Nephron (organoid): Measurements from ENCODE around the gene TTC34.

Source experiments
- H3K27ac Mint-ChIP-seq, 3 experiments: 2 replicates each; pipeline ENCODE4 v1.8.0; 2020; ENCODE audit warnings: mixed read lengths in 3 of 3, mild to moderate bottlenecking in 2 of 3, moderate library complexity in 1 of 3
- H3K27me3 Mint-ChIP-seq: 2 replicates; pipeline ENCODE4 v1.8.0; 2021; ENCODE audit warnings: low read depth, mild to moderate bottlenecking, moderate library complexity, mixed read lengths
- H3K36me3 Mint-ChIP-seq: 2 replicates; pipeline ENCODE4 v1.8.0; 2020; ENCODE audit warnings: low read depth, mixed read lengths
- H3K4me1 Mint-ChIP-seq: 2 replicates; pipeline ENCODE4 v1.8.0; 2020; ENCODE audit warnings: mixed read lengths
- H3K4me3 Mint-ChIP-seq, 3 experiments: 2 replicates each; pipeline ENCODE4 v1.8.0; 2020; ENCODE audit warnings: mild to moderate bottlenecking in 3 of 3, mixed read lengths in 3 of 3, moderate library complexity in 2 of 3
- H3K9me3 Mint-ChIP-seq: 2 replicates; pipeline ENCODE4 v1.8.0; 2020; ENCODE audit warnings: mixed read lengths
- TF ChIP-seq, protein P1 (sequence below), 3 experiments: fragments of 200-600 bp; sonication (generic); IDR thresholded peaks; one replicate each; pipeline ENCODE4 v1.5.0; 2021; ENCODE audit warnings: antibody characterized with exemption in 3 of 3; ENCODE audit not compliant: unreplicated experiment in 3 of 3

TTC34 gene

DNA sequence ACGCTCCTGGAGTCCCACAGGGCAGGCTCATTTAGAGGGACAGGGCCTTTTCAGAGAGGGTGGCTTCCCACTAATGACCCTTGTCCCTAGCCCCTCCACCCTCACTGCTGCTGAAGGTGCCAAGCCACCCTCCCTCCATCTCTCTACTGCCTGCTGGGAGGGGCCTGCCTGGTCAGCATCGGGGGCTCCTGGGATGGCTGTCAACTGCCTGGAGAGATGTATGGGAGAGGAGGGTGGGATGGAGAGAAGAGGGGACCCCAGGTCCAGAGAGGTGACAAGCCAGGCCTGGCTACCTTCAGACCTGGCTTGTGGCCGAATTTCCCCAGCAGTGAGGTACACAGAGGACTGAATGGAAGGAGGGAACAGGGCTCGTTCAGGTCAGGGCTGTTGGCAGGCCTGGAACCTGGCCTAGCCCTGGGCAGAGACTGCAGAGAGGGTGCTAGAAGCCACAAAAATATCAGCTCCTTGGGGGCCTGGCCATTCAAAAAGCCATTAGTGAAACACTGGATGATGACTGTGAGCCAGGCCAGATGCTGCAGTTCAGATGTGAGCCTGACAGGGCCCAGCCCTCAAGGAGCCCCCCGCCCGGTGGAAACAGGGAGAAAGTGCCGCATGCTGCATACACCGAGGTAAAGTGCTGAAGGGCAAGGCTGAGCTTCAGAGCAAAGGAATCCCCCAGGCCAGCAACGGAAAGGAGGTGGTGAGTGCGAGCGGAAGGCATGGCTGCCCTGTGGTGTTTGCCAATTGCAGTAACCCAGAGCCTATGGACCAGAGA is 188.7 kb downstream of the TTC34 start:
- TF ChIP-seq, protein P1, sequence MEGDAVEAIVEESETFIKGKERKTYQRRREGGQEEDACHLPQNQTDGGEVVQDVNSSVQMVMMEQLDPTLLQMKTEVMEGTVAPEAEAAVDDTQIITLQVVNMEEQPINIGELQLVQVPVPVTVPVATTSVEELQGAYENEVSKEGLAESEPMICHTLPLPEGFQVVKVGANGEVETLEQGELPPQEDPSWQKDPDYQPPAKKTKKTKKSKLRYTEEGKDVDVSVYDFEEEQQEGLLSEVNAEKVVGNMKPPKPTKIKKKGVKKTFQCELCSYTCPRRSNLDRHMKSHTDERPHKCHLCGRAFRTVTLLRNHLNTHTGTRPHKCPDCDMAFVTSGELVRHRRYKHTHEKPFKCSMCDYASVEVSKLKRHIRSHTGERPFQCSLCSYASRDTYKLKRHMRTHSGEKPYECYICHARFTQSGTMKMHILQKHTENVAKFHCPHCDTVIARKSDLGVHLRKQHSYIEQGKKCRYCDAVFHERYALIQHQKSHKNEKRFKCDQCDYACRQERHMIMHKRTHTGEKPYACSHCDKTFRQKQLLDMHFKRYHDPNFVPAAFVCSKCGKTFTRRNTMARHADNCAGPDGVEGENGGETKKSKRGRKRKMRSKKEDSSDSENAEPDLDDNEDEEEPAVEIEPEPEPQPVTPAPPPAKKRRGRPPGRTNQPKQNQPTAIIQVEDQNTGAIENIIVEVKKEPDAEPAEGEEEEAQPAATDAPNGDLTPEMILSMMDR (IDR thresholded peaks at IDR 0.05; ENCODE audit: unreplicated experiment in 3 of 3) = no peak
- Mint-ChIP-seq H3K4me3 (no peak overlapping the region), H3K36me3 (no peaks in the 10 kb centered on the region), H3K4me1 (peaks cover 8% of the 10 kb centered on the region), H3K9me3 (peaks cover 27% of the 10 kb centered on the region), H3K27me3 (peaks cover 11% of the 10 kb centered on the region), H3K27ac (no peak overlapping the region)

DNA sequence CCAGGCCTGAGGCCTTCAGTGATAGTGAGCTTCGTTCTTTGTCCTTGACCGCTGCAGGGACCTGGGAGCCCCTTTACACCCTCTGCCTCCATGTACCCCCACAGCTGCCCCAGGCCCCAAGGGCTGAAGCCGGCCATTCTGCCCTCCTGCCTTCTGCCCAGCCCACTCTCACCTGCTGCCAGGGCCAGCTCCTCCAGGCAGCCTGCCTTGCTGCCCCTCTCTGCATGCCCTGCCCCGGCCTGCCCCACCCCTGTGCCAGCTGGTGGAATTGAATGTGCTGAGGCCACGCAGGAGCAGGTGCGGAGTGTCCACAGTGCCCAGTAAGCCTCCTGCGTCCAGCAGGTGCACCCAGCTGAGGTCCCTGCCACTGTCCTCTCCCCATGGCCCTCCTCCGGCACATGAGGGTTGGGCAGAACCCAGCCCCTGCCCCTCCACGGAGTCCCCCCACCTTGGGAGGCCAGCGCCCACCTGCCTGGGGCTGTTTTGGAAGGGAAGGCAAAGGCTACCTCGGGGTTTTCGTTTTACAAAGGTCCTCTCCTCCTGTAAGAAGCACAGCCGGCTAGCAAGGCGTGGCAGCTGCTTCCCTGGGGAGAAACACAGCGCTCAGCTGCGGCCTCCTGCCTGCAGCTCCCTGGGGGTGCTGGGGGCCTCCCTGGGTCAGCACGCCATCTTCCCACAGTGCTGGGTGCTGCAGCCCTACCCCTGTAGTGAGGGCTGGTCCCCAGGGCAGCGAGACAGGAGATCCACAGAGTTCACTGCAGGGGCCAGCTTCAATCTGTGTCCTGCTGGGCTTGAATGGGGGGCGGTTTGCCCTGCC is 189.7 kb downstream of the TTC34 start:
- Mint-ChIP-seq H3K4me1 (peaks cover 8% of the 10 kb centered on the region), H3K27me3 (peaks cover 11% of the 10 kb centered on the region), H3K36me3 (no peaks in the 10 kb centered on the region), H3K27ac (no peak overlapping the region), H3K9me3 (peaks cover 27% of the 10 kb centered on the region), H3K4me3 (no peak overlapping the region)
- TF ChIP-seq, protein P1 (IDR thresholded peaks at IDR 0.05; ENCODE audit: unreplicated experiment in 3 of 3) = no peak

DNA sequence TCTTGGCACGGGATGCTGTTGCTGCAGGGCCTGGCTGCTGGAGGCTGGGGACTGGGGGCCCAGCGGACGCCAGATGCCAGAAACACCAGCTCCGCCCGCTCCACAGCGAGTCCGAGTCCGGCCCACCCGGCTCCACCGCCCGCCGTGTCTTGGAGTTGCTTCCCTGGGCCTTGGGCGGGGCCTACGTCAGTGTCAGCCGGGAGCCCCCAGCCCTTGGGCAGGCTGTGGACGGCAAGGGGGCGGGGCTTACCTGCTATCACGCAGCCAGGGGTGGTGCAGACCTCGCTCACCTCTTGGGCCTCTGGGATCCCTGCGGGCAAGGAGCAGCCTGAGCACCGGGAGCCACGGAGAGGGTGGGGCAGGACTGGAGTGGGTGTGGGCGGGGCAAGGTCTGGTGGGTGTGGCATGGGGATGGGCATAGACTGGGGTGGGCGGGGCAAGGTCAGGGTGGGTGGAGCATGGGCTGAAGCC is 190.4 kb downstream of the TTC34 start:
- Mint-ChIP-seq H3K36me3 (no peaks in the 10 kb centered on the region), H3K27ac (no peak overlapping the region), H3K4me1 (peaks cover 8% of the 10 kb centered on the region), H3K27me3 (peaks cover 9% of the 10 kb centered on the region), H3K4me3 (peak overlapping the region in 2 of 3 experiments; percentile 6 to 13), H3K9me3 (peaks cover 23% of the 10 kb centered on the region)
- TF ChIP-seq, protein P1 (IDR thresholded peaks at IDR 0.05; ENCODE audit: unreplicated experiment in 3 of 3) = no peak

DNA sequence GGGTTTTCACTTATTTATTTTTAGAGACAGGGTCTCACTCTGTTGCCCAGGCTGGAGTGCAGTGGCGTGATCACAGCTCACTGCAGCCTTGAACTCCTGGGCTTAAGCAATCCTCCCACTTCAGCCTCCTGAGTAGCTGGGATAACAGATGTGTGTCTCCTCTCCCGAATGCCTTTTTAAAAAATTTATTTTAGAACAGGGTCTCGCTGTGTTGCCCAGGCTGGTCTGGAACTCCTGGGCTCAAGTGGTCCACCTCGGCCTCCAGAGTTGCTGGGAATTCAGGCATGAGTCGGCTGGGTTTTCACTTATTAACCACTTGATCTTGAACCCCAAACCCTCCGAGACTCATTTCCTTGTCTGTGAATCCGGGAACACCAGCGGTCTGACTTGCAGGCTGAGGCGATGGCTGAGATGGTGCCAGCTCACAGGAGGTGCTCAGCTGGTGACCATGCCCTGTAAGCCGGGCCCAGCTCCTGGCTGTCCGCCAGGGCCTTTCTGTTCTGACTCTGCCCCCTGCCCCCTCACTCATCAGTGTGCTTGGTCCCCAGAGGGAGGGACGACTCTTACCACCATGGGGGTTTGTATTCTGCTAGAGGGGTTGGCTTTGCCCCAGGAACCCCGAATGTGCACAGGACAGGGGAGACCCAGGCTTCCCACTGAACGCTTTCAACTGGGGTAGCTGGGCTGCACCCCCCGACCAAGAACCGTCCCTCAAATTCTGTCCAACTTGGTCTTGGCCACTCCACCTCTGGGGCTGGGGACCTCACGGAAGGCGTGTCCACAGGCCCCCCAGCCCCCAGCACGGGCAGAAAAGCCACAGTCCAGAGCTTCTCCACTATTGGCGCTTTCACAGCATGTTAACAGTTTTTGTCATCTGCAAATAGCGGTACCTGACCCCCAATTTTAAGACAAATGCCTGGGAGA is 191.2 kb downstream of the TTC34 start:
- Mint-ChIP-seq H3K27me3 (peaks cover 4% of the 10 kb centered on the region), H3K4me3 (peak overlapping the region in 1 of 3 experiments; percentile 6)
- TF ChIP-seq, protein P1 (IDR thresholded peaks at IDR 0.05; ENCODE audit: unreplicated experiment in 3 of 3) = no peak

DNA sequence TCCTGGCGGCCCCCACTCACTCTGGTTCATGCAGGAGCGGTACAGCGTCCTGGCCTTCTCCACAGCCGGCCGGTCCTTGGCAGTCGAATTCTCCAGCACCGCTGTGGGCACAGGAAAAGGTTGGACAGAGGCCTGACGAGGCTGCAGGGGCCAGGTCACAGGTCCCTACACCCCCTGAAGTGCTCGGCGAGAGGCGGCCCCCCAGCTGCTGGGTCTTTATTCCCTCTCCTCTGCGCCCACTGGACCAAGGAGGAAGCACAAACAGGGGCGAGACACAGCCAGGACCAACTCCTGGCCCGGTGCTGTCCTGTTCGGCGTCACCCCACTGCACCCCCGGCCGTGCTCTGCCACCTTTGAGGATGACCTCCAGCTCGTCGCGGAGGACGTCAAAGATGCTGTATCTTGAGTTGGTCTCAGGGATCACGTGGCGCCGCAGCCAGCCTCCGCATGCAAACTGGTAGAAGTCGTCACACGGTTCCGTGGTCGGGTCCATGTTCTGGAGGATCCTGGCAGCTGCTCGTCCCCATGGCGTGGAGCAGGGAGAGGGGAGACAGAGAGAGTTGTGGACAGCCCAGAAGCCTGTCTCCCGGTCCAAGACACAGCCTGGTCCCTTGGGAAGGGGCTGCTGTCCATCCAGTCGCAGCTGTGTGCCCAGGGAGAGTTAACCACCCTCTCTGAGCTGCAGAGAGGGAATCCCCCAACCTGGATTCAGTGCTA is 192.0 kb downstream of the TTC34 start:
- H3K4me1 Mint-ChIP-seq = peaks cover 8% of the 10 kb centered on the region
- H3K4me3 Mint-ChIP-seq = no peak overlapping the region
- H3K36me3 Mint-ChIP-seq = no peaks in the 10 kb centered on the region
- peaks cover 4% of the 10 kb centered on the region for H3K27me3 Mint-ChIP-seq
- H3K9me3 Mint-ChIP-seq = peaks cover 11% of the 10 kb centered on the region
- TF ChIP-seq, protein P1 (IDR thresholded peaks at IDR 0.05; ENCODE audit: unreplicated experiment in 3 of 3) = no peak
- no peak overlapping the region for H3K27ac Mint-ChIP-seq

More for the DNA sequence above, 191.2 kb downstream of the TTC34 start:
- peaks cover 8% of the 10 kb centered on the region for H3K4me1 Mint-ChIP-seq
- H3K36me3 Mint-ChIP-seq = no peaks in the 10 kb centered on the region
- no peak overlapping the region for H3K27ac Mint-ChIP-seq
- H3K9me3 Mint-ChIP-seq = peaks cover 18% of the 10 kb centered on the region
